HG03442 (cell line): Measurements from ENCODE around the gene SPHK1.
"Not testable (repeated sequence)": the region's sequence is repeated elsewhere in the genome, so short reads cannot be mapped to it uniquely, and the experiment has no call there.

ENCODE experiments used
- ATAC-seq: cut with Tn5 transposase; IDR thresholded peaks from one replicate; pipeline ENCODE4 v1.9.1; 2021; ENCODE audit warnings: mild to moderate bottlenecking, moderate library complexity; ENCODE audit not compliant: unreplicated experiment

The SPHK1 gene

GRCh38 chr17:76384222-76384986, at the start of gene SPHK1:
Gene SPHK1 (plus strand): TSS chr17:76384609. CDS start chr17:76385645, 1,036 bp downstream.
- ATAC-seq, result peak; percentile 52

GRCh38 chr17:76335716-76336381, 48.6 kb upstream of the SPHK1 start:
- ATAC-seq, result no peak

GRCh38 chr17:76336756-76337412, 47.5 kb upstream of the SPHK1 start:
- ATAC-seq, result no peak

GRCh38 chr17:76337413-76337777, 47.0 kb upstream of the SPHK1 start:
- no peak for ATAC-seq

- no peak for ATAC-seq
These were observed 43.1 kb upstream of the SPHK1 start for GRCh38 chr17:76341301-76341700.

GRCh38 chr17:76343106-76343505, 41.3 kb upstream of the SPHK1 start:
- no peak for ATAC-seq

- ATAC-seq, result no peak
These were observed 38.9 kb upstream of the SPHK1 start for GRCh38 chr17:76345377-76345974.

- ATAC-seq, result not testable (repeated sequence)
These were observed 37.5 kb upstream of the SPHK1 start for GRCh38 chr17:76346936-76347335.

GRCh38 chr17:76350463-76350862, 33.9 kb upstream of the SPHK1 start:
- ATAC-seq, result no peak

- ATAC-seq, result no peak
These were observed 32.8 kb upstream of the SPHK1 start for GRCh38 chr17:76351526-76352071.

GRCh38 chr17:76353004-76353598, 31.3 kb upstream of the SPHK1 start:
- peak; percentile 16 for ATAC-seq

GRCh38 chr17:76353599-76354316, 30.7 kb upstream of the SPHK1 start, which contains the start of gene PRPSAP1:
Gene PRPSAP1 (minus strand): TSS chr17:76353916. CDS start chr17:76353703, 213 bp downstream.
- peak; percentile 82 for ATAC-seq

- ATAC-seq, result peak; percentile 1
These were observed 30.1 kb upstream of the SPHK1 start for GRCh38 chr17:76354317-76354729.

GRCh38 chr17:76354747-76355310, 29.6 kb upstream of the SPHK1 start:
- ATAC-seq, result no peak

GRCh38 chr17:76356803-76357456, 27.5 kb upstream of the SPHK1 start:
- no peak for ATAC-seq

- ATAC-seq, result no peak
These were observed 26.7 kb upstream of the SPHK1 start for GRCh38 chr17:76357597-76358158.

- ATAC-seq, result no peak
These were observed 25.0 kb upstream of the SPHK1 start for GRCh38 chr17:76359375-76359774.

- ATAC-seq, result not testable (repeated sequence)
These were observed 24.6 kb upstream of the SPHK1 start for GRCh38 chr17:76359776-76360175.

GRCh38 chr17:76360461-76360860, 23.9 kb upstream of the SPHK1 start:
- no peak for ATAC-seq
